Measurements from ENCODE around the gene PNPLA5. TPM values are rescaled to one million over a fixed set of nuclear protein-coding genes. Genes with fewer than 3 reads are reported as not detected.

PNPLA5 gene
- total and polyA plus RNA-seq, 9 of the 15 experiments (the other 6 are each of a cell fraction or from before 2014, with no cell fraction given): not detected

DNA sequence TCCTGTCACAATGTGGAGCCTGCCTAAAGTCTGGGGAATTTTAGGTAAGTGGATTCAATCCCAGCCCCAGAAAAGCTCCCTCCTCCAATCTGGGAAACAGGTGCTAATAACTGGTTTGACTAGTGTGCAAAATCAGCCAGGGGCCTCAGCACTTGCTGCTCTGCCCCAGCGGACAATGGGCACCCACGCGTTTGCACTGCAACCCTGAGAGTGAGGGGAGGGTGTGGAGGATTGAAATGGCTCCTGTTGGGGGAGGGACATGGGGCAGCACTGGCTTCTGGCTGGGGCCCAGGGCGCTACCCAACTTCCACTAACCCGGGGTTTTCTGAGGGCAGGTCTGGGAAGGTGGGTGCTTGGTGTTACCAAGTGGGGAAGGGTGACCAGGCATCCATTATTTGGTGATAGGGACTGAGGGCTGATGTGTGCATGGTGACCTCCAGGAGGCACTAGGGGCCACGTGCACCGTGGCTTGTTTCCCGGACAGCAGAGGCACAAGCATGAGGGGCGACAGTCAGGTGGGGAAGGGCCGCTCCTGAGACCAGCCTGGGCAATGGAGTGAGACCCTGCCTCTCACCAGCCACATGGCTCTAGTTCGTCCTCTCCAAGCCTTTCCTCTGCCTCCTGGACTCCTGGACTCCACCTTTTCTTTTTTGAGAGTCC lies 4.3 kb upstream of the PNPLA5 start (continued):
- TF ChIP-seq, protein P1, sequence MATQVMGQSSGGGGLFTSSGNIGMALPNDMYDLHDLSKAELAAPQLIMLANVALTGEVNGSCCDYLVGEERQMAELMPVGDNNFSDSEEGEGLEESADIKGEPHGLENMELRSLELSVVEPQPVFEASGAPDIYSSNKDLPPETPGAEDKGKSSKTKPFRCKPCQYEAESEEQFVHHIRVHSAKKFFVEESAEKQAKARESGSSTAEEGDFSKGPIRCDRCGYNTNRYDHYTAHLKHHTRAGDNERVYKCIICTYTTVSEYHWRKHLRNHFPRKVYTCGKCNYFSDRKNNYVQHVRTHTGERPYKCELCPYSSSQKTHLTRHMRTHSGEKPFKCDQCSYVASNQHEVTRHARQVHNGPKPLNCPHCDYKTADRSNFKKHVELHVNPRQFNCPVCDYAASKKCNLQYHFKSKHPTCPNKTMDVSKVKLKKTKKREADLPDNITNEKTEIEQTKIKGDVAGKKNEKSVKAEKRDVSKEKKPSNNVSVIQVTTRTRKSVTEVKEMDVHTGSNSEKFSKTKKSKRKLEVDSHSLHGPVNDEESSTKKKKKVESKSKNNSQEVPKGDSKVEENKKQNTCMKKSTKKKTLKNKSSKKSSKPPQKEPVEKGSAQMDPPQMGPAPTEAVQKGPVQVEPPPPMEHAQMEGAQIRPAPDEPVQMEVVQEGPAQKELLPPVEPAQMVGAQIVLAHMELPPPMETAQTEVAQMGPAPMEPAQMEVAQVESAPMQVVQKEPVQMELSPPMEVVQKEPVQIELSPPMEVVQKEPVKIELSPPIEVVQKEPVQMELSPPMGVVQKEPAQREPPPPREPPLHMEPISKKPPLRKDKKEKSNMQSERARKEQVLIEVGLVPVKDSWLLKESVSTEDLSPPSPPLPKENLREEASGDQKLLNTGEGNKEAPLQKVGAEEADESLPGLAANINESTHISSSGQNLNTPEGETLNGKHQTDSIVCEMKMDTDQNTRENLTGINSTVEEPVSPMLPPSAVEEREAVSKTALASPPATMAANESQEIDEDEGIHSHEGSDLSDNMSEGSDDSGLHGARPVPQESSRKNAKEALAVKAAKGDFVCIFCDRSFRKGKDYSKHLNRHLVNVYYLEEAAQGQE (IDR thresholded peaks at IDR 0.05; ENCODE audit: borderline replicate concordance): no peak
- TF ChIP-seq, protein P1 (CRISPR knock-in tag; IDR thresholded peaks at IDR 0.05; ENCODE audit: low read depth): no peak
- TF ChIP-seq RBM15 (IDR thresholded peaks at IDR 0.05; ENCODE audit: insufficient read depth, low read length) (no peak), ARID1B (IDR thresholded peaks at IDR 0.05) (no peak), MCM3 (IDR thresholded peaks at IDR 0.05) (no peak), TEAD2 (tag; IDR thresholded peaks at IDR 0.05) (no peak)
- TF ChIP-seq, protein P2, sequence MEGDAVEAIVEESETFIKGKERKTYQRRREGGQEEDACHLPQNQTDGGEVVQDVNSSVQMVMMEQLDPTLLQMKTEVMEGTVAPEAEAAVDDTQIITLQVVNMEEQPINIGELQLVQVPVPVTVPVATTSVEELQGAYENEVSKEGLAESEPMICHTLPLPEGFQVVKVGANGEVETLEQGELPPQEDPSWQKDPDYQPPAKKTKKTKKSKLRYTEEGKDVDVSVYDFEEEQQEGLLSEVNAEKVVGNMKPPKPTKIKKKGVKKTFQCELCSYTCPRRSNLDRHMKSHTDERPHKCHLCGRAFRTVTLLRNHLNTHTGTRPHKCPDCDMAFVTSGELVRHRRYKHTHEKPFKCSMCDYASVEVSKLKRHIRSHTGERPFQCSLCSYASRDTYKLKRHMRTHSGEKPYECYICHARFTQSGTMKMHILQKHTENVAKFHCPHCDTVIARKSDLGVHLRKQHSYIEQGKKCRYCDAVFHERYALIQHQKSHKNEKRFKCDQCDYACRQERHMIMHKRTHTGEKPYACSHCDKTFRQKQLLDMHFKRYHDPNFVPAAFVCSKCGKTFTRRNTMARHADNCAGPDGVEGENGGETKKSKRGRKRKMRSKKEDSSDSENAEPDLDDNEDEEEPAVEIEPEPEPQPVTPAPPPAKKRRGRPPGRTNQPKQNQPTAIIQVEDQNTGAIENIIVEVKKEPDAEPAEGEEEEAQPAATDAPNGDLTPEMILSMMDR (IDR thresholded peaks at IDR 0.05 in 2 of 3, conservative IDR thresholded peaks at IDR 0.05 in 1 of 3; ENCODE audit: insufficient read depth in 2 of 3, low read depth in 1 of 3, low read length in 3 of 3): peak; percentile 11 to 22 (median 16); a peak in 1 of 6 replicates
- TF ChIP-seq, protein P3, sequence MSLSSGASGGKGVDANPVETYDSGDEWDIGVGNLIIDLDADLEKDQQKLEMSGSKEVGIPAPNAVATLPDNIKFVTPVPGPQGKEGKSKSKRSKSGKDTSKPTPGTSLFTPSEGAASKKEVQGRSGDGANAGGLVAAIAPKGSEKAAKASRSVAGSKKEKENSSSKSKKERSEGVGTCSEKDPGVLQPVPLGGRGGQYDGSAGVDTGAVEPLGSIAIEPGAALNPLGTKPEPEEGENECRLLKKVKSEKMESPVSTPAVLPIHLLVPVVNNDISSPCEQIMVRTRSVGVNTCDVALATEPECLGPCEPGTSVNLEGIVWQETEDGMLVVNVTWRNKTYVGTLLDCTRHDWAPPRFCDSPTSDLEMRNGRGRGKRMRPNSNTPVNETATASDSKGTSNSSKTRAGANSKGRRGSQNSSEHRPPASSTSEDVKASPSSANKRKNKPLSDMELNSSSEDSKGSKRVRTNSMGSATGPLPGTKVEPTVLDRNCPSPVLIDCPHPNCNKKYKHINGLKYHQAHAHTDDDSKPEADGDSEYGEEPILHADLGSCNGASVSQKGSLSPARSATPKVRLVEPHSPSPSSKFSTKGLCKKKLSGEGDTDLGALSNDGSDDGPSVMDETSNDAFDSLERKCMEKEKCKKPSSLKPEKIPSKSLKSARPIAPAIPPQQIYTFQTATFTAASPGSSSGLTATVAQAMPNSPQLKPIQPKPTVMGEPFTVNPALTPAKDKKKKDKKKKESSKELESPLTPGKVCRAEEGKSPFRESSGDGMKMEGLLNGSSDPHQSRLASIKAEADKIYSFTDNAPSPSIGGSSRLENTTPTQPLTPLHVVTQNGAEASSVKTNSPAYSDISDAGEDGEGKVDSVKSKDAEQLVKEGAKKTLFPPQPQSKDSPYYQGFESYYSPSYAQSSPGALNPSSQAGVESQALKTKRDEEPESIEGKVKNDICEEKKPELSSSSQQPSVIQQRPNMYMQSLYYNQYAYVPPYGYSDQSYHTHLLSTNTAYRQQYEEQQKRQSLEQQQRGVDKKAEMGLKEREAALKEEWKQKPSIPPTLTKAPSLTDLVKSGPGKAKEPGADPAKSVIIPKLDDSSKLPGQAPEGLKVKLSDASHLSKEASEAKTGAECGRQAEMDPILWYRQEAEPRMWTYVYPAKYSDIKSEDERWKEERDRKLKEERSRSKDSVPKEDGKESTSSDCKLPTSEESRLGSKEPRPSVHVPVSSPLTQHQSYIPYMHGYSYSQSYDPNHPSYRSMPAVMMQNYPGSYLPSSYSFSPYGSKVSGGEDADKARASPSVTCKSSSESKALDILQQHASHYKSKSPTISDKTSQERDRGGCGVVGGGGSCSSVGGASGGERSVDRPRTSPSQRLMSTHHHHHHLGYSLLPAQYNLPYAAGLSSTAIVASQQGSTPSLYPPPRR (CRISPR knock-in tag; IDR thresholded peaks at IDR 0.05; ENCODE audit: borderline replicate concordance): no peak
- TF ChIP-seq, protein P4, sequence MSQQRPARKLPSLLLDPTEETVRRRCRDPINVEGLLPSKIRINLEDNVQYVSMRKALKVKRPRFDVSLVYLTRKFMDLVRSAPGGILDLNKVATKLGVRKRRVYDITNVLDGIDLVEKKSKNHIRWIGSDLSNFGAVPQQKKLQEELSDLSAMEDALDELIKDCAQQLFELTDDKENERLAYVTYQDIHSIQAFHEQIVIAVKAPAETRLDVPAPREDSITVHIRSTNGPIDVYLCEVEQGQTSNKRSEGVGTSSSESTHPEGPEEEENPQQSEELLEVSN (IDR thresholded peaks at IDR 0.05; ENCODE audit: borderline replicate concordance in 1 of 2, extremely low read depth in 1 of 2, insufficient read depth in 1 of 2, insufficient read length in 1 of 2, low read depth in 1 of 2, low read length in 1 of 2, poor library complexity in 1 of 2, severe bottlenecking in 1 of 2): peak in 1 of 2 experiments; percentile 25
